Neutrophil (primary cell): Measurements from ENCODE around the gene MRPL40.

Experiments
- H3K27ac ChIP-seq: fragments of 200-600 bp; sonication (generic); 2 replicates; pipeline ENCODE4 v1.5.1; 2016; ENCODE audit warnings: mild to moderate bottlenecking, moderate library complexity
- H3K27me3 ChIP-seq: fragments of 200-600 bp; sonication (generic); 2 replicates; pipeline ENCODE4 v1.6.0; 2016; ENCODE audit warnings: mild to moderate bottlenecking
- H3K36me3 ChIP-seq: fragments of 200-600 bp; sonication (generic); 2 replicates; pipeline ENCODE4 v1.5.1; 2017
- H3K4me1 ChIP-seq, 2 experiments: fragments of 200-600 bp in 1 of 2; sonication (generic) in 1 of 2; 1 replicate in 1 of 2; 2 replicates in 1 of 2; pipeline versions ENCODE4 v1.5.1 to v1.6.1; 2013 to 2016; ENCODE audit warnings: low read depth in 1 of 2, low read length in 1 of 2, mild to moderate bottlenecking in 1 of 2, moderate library complexity in 1 of 2; ENCODE audit not compliant: control insufficient read depth in 1 of 2, insufficient read depth in 1 of 2
- H3K4me3 ChIP-seq, 2 experiments: fragments of 200-600 bp in 1 of 2; sonication (generic) in 1 of 2; 1 replicate in 1 of 2; 2 replicates in 1 of 2; pipeline ENCODE4 v1.5.1; 2013 to 2016; ENCODE audit warnings: low read depth in 1 of 2, low read length in 1 of 2, mild to moderate bottlenecking in 1 of 2, moderate library complexity in 1 of 2
- H3K9me3 ChIP-seq: fragments of 200-600 bp; sonication (generic); 2 replicates; pipeline ENCODE4 v1.5.1; 2016
- CTCF ChIP-seq: fragments of 200-600 bp; sonication (generic); IDR thresholded peaks from 2 replicates; pipeline ENCODE4 v1.5.1; 2016; ENCODE audit warnings: antibody characterized with exemption

Gene MRPL40

GRCh38 chr22:19412478-19412877 lies 19.9 kb upstream of the MRPL40 start:
- peaks cover 36% of the 10 kb centered on the region for H3K36me3 ChIP-seq
- H3K27me3 ChIP-seq: no peaks in the 10 kb centered on the region
- H3K4me1 ChIP-seq: peaks cover 26 to 34% of the 10 kb centered on the region in 2 experiments
- no peak for TF ChIP-seq CTCF
- no peak overlapping the region for H3K4me3 ChIP-seq
- H3K27ac ChIP-seq: peak overlapping the region; percentile 50
- no peaks in the 10 kb centered on the region for H3K9me3 ChIP-seq

GRCh38 chr22:19412923-19413322 lies 19.4 kb upstream of the MRPL40 start:
- H3K27ac ChIP-seq: peak overlapping the region; percentile 50
- peaks cover 32% of the 10 kb centered on the region for H3K36me3 ChIP-seq
- no peak overlapping the region for H3K4me3 ChIP-seq
- H3K27me3 ChIP-seq: no peaks in the 10 kb centered on the region
- no peak for TF ChIP-seq CTCF
- H3K9me3 ChIP-seq: no peaks in the 10 kb centered on the region
- peaks cover 30 to 38% of the 10 kb centered on the region in 2 experiments for H3K4me1 ChIP-seq

- H3K9me3 ChIP-seq: no peaks in the 10 kb centered on the region
- no peaks in the 10 kb centered on the region for H3K27me3 ChIP-seq
- peak overlapping the region; percentile 98 for H3K27ac ChIP-seq
- peaks cover 83 to 93% of the 10 kb centered on the region in 2 experiments for H3K4me1 ChIP-seq
- TF ChIP-seq CTCF: peak; percentile 27
- no peaks in the 10 kb centered on the region for H3K36me3 ChIP-seq
- peak overlapping the region; percentile 45 to 54 for H3K4me3 ChIP-seq
These were observed 13.3 kb upstream of the MRPL40 start for GRCh38 chr22:19419086-19419463.

- Histone ChIP-seq H3K9me3 (no peaks in the 10 kb centered on the region), H3K4me1 (peaks cover 88 to 93% of the 10 kb centered on the region in 2 experiments), H3K27ac (peak overlapping the region; percentile 98), H3K36me3 (no peaks in the 10 kb centered on the region), H3K4me3 (peak overlapping the region; percentile 45 to 54), H3K27me3 (no peaks in the 10 kb centered on the region)
- TF ChIP-seq CTCF: peak; percentile 3
These were observed 12.7 kb upstream of the MRPL40 start for GRCh38 chr22:19419464-19420178.

- H3K4me3 ChIP-seq: peak overlapping the region in 1 of 2 experiments; percentile 54
- no peaks in the 10 kb centered on the region for H3K27me3 ChIP-seq
- peaks cover 95 to 99% of the 10 kb centered on the region in 2 experiments for H3K4me1 ChIP-seq
- H3K27ac ChIP-seq: peak overlapping the region; percentile 98
- H3K36me3 ChIP-seq: no peaks in the 10 kb centered on the region
- TF ChIP-seq CTCF: no peak
- H3K9me3 ChIP-seq: no peaks in the 10 kb centered on the region
These were observed 12.0 kb upstream of the MRPL40 start for GRCh38 chr22:19420321-19420720.
